GM12878 (cell line): ENCODE data around the gene SPTBN1. TPM values are rescaled to one million over a fixed set of nuclear protein-coding genes. Genes with fewer than 3 reads are reported as not detected.

Experiments
- ATF7 ChIP-seq: fragments of 450-650 bp; IDR thresholded peaks from 2 replicates; pipeline ENCODE4 v1.6.1; 2016; ENCODE audit warnings: low read depth, mild to moderate bottlenecking
- BHLHE40 ChIP-seq, 2 experiments: fragments of 450-650 bp in 1 of 2; IDR thresholded peaks; 2 replicates each; pipeline ENCODE4 v1.6.1; 2011 to 2017; ENCODE audit warnings: low read depth in 2 of 2, borderline replicate concordance in 1 of 2, improper control_type of control experiment in 1 of 2, low read length in 1 of 2, mild to moderate bottlenecking in 1 of 2
- CHD2 ChIP-seq: IDR thresholded peaks from 2 replicates; pipeline ENCODE4 v1.6.1; 2011; ENCODE audit warnings: low read depth, low read length, improper control_type of control experiment, borderline replicate concordance
- E2F4 ChIP-seq: IDR thresholded peaks from 2 replicates; pipeline ENCODE4 v1.6.1; 2012; ENCODE audit warnings: low read depth, low read length, improper control_type of control experiment
- IKZF2 ChIP-seq, 2 experiments: fragments of 450-650 bp; IDR thresholded peaks; 2 replicates each; pipeline ENCODE4 v1.6.1; 2017; ENCODE audit warnings: mild to moderate bottlenecking in 2 of 2, moderate library complexity in 2 of 2
- JUNB ChIP-seq: IDR thresholded peaks from 2 replicates; pipeline ENCODE4 v1.6.1; 2016; ENCODE audit warnings: antibody characterized with exemption, mild to moderate bottlenecking
- JUND ChIP-seq: IDR thresholded peaks from 2 replicates; pipeline ENCODE4 v1.6.1; 2012; ENCODE audit warnings: low read depth, mild to moderate bottlenecking, low read length, improper control_type of control experiment, moderate library complexity
- MEF2A ChIP-seq: IDR thresholded peaks from 2 replicates; pipeline ENCODE4 v1.6.1; 2011; ENCODE audit warnings: low read depth, mild to moderate bottlenecking, low read length, moderate library complexity; ENCODE audit not compliant: insufficient read depth
- MEF2B ChIP-seq: fragments of 450-650 bp; IDR thresholded peaks from 2 replicates; pipeline ENCODE4 v1.6.1; 2018; ENCODE audit warnings: mild to moderate bottlenecking, moderate library complexity; ENCODE audit not compliant: partially characterized antibody, poor library complexity, severe bottlenecking
- MTA2 ChIP-seq: fragments of 450-650 bp; IDR thresholded peaks from 2 replicates; pipeline ENCODE4 v1.6.1; 2016; ENCODE audit warnings: low read depth, mild to moderate bottlenecking, moderate library complexity
- NR2C1 ChIP-seq: fragments of 450-650 bp; IDR thresholded peaks from 2 replicates; pipeline ENCODE4 v1.6.1; 2017; ENCODE audit warnings: antibody characterized with exemption, mild to moderate bottlenecking, moderate library complexity
- PAX5 ChIP-seq: IDR thresholded peaks from 2 replicates; pipeline ENCODE4 v1.6.1; 2011; ENCODE audit warnings: low read depth, low read length, borderline replicate concordance
- POLR2AphosphoS2 ChIP-seq: IDR thresholded peaks from 2 replicates; pipeline ENCODE4 v1.6.1; 2011; ENCODE audit warnings: low read depth, mild to moderate bottlenecking, low read length, improper control_type of control experiment, moderate library complexity
- POU2F2 ChIP-seq: IDR thresholded peaks from 3 replicates; pipeline ENCODE4 v1.6.1; 2011; ENCODE audit warnings: low read depth, mild to moderate bottlenecking, low read length, borderline replicate concordance
- RAD21 ChIP-seq: IDR thresholded peaks from 2 replicates; pipeline ENCODE4 v1.6.1; 2011; ENCODE audit warnings: mild to moderate bottlenecking, low read depth, low read length, moderate library complexity; ENCODE audit not compliant: insufficient read depth
- RAD51 ChIP-seq: fragments of 450-650 bp; IDR thresholded peaks from 2 replicates; pipeline ENCODE4 v1.6.1; 2016; ENCODE audit warnings: moderate library complexity, mild to moderate bottlenecking, inconsistent platforms
- RUNX3 ChIP-seq: IDR thresholded peaks from 2 replicates; pipeline ENCODE4 v1.6.1; 2012; ENCODE audit warnings: low read length, inconsistent platforms
- SMARCA5 ChIP-seq: fragments of 450-650 bp; IDR thresholded peaks from 2 replicates; pipeline ENCODE4 v1.6.1; 2017; ENCODE audit warnings: mild to moderate bottlenecking
- SPI1 ChIP-seq: IDR thresholded peaks from 2 replicates; pipeline ENCODE4 v1.6.1; 2011; ENCODE audit warnings: low read depth, mild to moderate bottlenecking, low read length, moderate library complexity, borderline replicate concordance; ENCODE audit not compliant: insufficient read depth
- TBL1XR1 ChIP-seq: IDR thresholded peaks from 2 replicates; pipeline ENCODE4 v1.6.1; 2012; ENCODE audit warnings: low read depth, low read length, improper control_type of control experiment
- YBX1 ChIP-seq: fragments of 450-650 bp; IDR thresholded peaks from 2 replicates; pipeline ENCODE4 v1.6.1; 2016; ENCODE audit warnings: antibody characterized with exemption
- YY1 ChIP-seq: IDR thresholded peaks from 2 replicates; pipeline ENCODE4 v1.6.1; 2011; ENCODE audit warnings: low read depth, mild to moderate bottlenecking, low read length
- ZNF384 ChIP-seq: IDR thresholded peaks from 2 replicates; pipeline ENCODE4 v1.6.1; 2012; ENCODE audit warnings: low read depth, mild to moderate bottlenecking, low read length, improper control_type of control experiment, borderline replicate concordance
- polyA plus RNA-seq, 11 experiments: library from polyadenylated mRNA; depleted of rRNA in 4 of 11; unstranded in 6 of 11; stranded (reverse) in 5 of 11; fragments of >200 nt; fragmentation: Nextera tagmentation in 4 of 11; fragmentation: Illumina TruSeq in 1 of 11; extraction: Ambion mirVana in 4 of 11; extraction: Trizol in 1 of 11; gene quantifications; 1 replicate in 1 of 11; 2 replicates in 10 of 11; pipeline versions ENCODE4 v1.2.1 to v1.2.3, GENCODE V29; 2011 to 2016; ENCODE audit warnings: inconsistent platforms in 2 of 11, missing spikeins in 2 of 11, low read depth in 1 of 11
- total RNA-seq, 4 experiments: library from RNA; depleted of rRNA in 3 of 4; stranded (reverse); fragments of >200 nt in 3 of 4; fragmentation: Illumina TruSeq in 1 of 4; extraction: Trizol in 1 of 4; gene quantifications; 2 replicates each; pipeline versions ENCODE4 v1.2.1 to v1.2.3, GENCODE V29; 2013 to 2021
- TF ChIP-seq, protein P1 (sequence below): fragments of 450-650 bp; IDR thresholded peaks from 2 replicates; pipeline ENCODE4 v1.6.1; 2017; ENCODE audit warnings: mild to moderate bottlenecking

Gene SPTBN1
- total and polyA plus RNA-seq, 10 of the 15 experiments (the other 5 are each of a cell fraction or from before 2014, with no cell fraction given), result 20.6 to 154 (median 76.7) TPM

GRCh38 chr2:54524226-54524991, 68.3 kb downstream of the SPTBN1 start (continued):
- no peak for TF ChIP-seq CHD2
- no peak for TF ChIP-seq POLR2AphosphoS2
- TF ChIP-seq PAX5, result 0 out of 2 replicates have a peak, but pooled peaks have one; percentile 21
- TF ChIP-seq MEF2A, result peak; percentile 89
- no peak for TF ChIP-seq SMARCA5
- no peak for TF ChIP-seq TBL1XR1
- TF ChIP-seq NR2C1, result no peak
- TF ChIP-seq IKZF2 (IDR thresholded peaks at IDR 0.05), result peak; percentile 57 to 65; a peak in 3 of 4 replicates
- TF ChIP-seq MEF2B, result peak; percentile 23
- TF ChIP-seq SPI1, result no peak
- no peak for TF ChIP-seq E2F4
- peak; percentile 30; the same call in 1 of the 2 replicates for TF ChIP-seq JUND
- peak; percentile 22; the same call in 1 of the 3 replicates for TF ChIP-seq POU2F2
- TF ChIP-seq MTA2, result 0 out of 2 replicates have a peak, but pooled peaks have one; percentile 27
- peak; percentile 60 for TF ChIP-seq JUNB
- TF ChIP-seq ATF7, result peak; percentile 46; the same call in 1 of the 2 replicates
- peak; percentile 22; the same call in 1 of the 2 replicates for TF ChIP-seq RAD21
- no peak for TF ChIP-seq YBX1
- 0 out of 2 replicates have a peak, but pooled peaks have one; percentile 21 for TF ChIP-seq RUNX3
- TF ChIP-seq ZNF384, result peak; percentile 46; the same call in 1 of the 2 replicates
- TF ChIP-seq BHLHE40 (IDR thresholded peaks at IDR 0.05; ENCODE audit: borderline replicate concordance in 1 of 2, low read depth in 2 of 2, low read length in 1 of 2), result peak; percentile 28 to 54; a peak in 1 of 4 replicates
- 0 out of 2 replicates have a peak, but pooled peaks have one; percentile 7 for TF ChIP-seq YY1
- peak; percentile 91 for TF ChIP-seq RAD51
- TF ChIP-seq, protein P1, sequence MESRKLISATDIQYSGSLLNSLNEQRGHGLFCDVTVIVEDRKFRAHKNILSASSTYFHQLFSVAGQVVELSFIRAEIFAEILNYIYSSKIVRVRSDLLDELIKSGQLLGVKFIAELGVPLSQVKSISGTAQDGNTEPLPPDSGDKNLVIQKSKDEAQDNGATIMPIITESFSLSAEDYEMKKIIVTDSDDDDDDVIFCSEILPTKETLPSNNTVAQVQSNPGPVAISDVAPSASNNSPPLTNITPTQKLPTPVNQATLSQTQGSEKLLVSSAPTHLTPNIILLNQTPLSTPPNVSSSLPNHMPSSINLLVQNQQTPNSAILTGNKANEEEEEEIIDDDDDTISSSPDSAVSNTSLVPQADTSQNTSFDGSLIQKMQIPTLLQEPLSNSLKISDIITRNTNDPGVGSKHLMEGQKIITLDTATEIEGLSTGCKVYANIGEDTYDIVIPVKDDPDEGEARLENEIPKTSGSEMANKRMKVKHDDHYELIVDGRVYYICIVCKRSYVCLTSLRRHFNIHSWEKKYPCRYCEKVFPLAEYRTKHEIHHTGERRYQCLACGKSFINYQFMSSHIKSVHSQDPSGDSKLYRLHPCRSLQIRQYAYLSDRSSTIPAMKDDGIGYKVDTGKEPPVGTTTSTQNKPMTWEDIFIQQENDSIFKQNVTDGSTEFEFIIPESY, result 0 out of 2 replicates have a peak, but pooled peaks have one; percentile 63
